ENCODE measurements around the gene HES6.

HES6 gene

GRCh38 chr2:238247841-238248453 is 8.1 kb upstream of the HES6 start:
- TF ChIP-seq EZH2 (IDR thresholded peaks at IDR 0.05; ENCODE audit: borderline replicate concordance, low read length) (no peak), CTCF (IDR thresholded peaks at IDR 0.05; ENCODE audit: low read length) (no peak)
- Histone ChIP-seq H3K4me2 (ENCODE audit: low read length) (no peak overlapping the region), H3K4me1 (ENCODE audit: insufficient read depth, low read length, severe bottlenecking) (no peaks in the 10 kb centered on the region)

DNA sequence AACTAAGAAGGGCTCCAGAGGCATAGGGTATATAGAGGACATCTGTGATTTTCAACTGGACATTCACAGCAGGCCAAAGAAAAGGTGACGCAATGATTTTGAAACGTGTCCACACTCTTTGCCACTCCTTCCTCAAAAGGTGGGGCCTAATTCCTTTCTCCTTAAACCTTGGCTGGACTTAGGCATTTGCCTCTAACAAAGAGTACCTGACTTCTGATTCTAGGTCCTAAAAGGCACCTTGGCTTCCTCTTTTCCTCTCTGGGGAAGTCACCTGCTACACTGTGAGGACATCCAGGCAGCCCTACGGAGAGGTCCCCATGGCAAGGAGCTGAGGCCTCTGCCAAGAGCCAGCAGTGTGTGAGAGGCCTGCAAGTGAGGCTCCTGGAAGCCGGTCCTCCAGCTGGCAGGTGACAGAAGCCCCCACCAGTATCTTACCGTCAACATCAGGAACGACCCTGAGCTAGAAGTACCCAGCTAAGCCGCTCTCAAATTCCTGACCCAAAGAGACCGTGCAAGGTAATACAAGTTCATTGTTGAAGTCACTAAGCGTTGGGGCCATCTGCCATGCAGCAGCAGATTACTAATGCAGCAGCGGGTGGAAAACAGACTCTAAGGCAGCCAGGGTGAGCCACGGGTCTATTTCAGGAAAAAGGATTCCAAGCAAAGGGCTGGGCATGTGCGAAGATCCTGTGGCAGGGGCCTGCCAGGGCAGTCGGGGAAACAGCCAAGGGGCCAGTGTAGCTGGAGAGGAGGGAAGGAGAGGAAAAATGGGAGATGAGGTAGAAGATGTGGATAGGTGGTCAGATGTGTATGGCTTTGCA is 7.4 kb upstream of the HES6 start:
- Histone ChIP-seq H3K4me1 (ENCODE audit: insufficient read depth, low read length, severe bottlenecking) (no peaks in the 10 kb centered on the region), H3K27me3 (ENCODE audit: insufficient read depth, low read length) (no peaks in the 10 kb centered on the region), H3K27ac (ENCODE audit: low read depth, low read length, poor library complexity, severe bottlenecking) (no peak overlapping the region), H3K9me3 (ENCODE audit: low read length) (no peaks in the 10 kb centered on the region), H3K36me3 (ENCODE audit: insufficient read depth, low read length) (peaks cover 11% of the 10 kb centered on the region; the same call in 1 of the 2 replicates), H3K9ac (ENCODE audit: low read length) (no peak overlapping the region), H3K9me2 (ENCODE audit: low read depth, low read length) (no peaks in the 10 kb centered on the region), H3F3A (ENCODE audit: insufficient read depth, low read length) (no peaks in the 10 kb centered on the region), H4K20me1 (ENCODE audit: insufficient read depth, low read length) (no peaks in the 10 kb centered on the region), H2AFZ (ENCODE audit: low read length) (no peak overlapping the region), H3K4me3 (ENCODE audit: low read depth, low read length, poor library complexity, severe bottlenecking) (no peak overlapping the region), H3K79me2 (ENCODE audit: insufficient read depth, low read length) (no peaks in the 10 kb centered on the region), H3K4me2 (ENCODE audit: low read length) (no peak overlapping the region)
- TF ChIP-seq EZH2 (IDR thresholded peaks at IDR 0.05; ENCODE audit: borderline replicate concordance, low read length) (no peak), CTCF (IDR thresholded peaks at IDR 0.05; ENCODE audit: low read length) (no peak)

More at GRCh38 chr2:238247841-238248453, 8.1 kb upstream of the HES6 start:
- H3K9me2 ChIP-seq (ENCODE audit: low read depth, low read length): no peaks in the 10 kb centered on the region
- no peaks in the 10 kb centered on the region for H3K79me2 ChIP-seq (ENCODE audit: insufficient read depth, low read length)
- peaks cover 11% of the 10 kb centered on the region; the same call in 1 of the 2 replicates for H3K36me3 ChIP-seq (ENCODE audit: insufficient read depth, low read length)
- H3K4me3 ChIP-seq (ENCODE audit: low read depth, low read length, poor library complexity, severe bottlenecking): no peak overlapping the region
- H3K27ac ChIP-seq (ENCODE audit: low read depth, low read length, poor library complexity, severe bottlenecking): no peak overlapping the region
- H3K27me3 ChIP-seq (ENCODE audit: insufficient read depth, low read length): no peaks in the 10 kb centered on the region
- no peak overlapping the region for H2AFZ ChIP-seq (ENCODE audit: low read length)
- H3K9ac ChIP-seq (ENCODE audit: low read length): no peak overlapping the region
- no peaks in the 10 kb centered on the region for H3F3A ChIP-seq (ENCODE audit: insufficient read depth, low read length)
- no peaks in the 10 kb centered on the region for H3K9me3 ChIP-seq (ENCODE audit: low read length)
- H4K20me1 ChIP-seq (ENCODE audit: insufficient read depth, low read length): no peaks in the 10 kb centered on the region

GRCh38 chr2:238244151-238244550 is 4.3 kb upstream of the HES6 start:
- no peak overlapping the region for H2AFZ ChIP-seq (ENCODE audit: low read length)
- no peaks in the 10 kb centered on the region for H3K9me2 ChIP-seq (ENCODE audit: low read depth, low read length)
- no peak overlapping the region for H3K9ac ChIP-seq (ENCODE audit: low read length)
- no peaks in the 10 kb centered on the region for H4K20me1 ChIP-seq (ENCODE audit: insufficient read depth, low read length)
- no peaks in the 10 kb centered on the region for H3K9me3 ChIP-seq (ENCODE audit: low read length)
- 0 out of 2 replicates have a peak, but pooled peaks cover 4% of the 10 kb centered on the region for H3K36me3 ChIP-seq (ENCODE audit: insufficient read depth, low read length)
- H3K79me2 ChIP-seq (ENCODE audit: insufficient read depth, low read length): no peaks in the 10 kb centered on the region
- no peak overlapping the region for H3K4me2 ChIP-seq (ENCODE audit: low read length)
- TF ChIP-seq EZH2 (IDR thresholded peaks at IDR 0.05; ENCODE audit: borderline replicate concordance, low read length): no peak
- no peak for TF ChIP-seq CTCF (IDR thresholded peaks at IDR 0.05; ENCODE audit: low read length)
- no peaks in the 10 kb centered on the region for H3F3A ChIP-seq (ENCODE audit: insufficient read depth, low read length)
- peaks cover 11% of the 10 kb centered on the region for H3K4me1 ChIP-seq (ENCODE audit: insufficient read depth, low read length, severe bottlenecking)
- H3K27me3 ChIP-seq (ENCODE audit: insufficient read depth, low read length): no peaks in the 10 kb centered on the region
- no peak overlapping the region for H3K27ac ChIP-seq (ENCODE audit: low read depth, low read length, poor library complexity, severe bottlenecking)
- no peak overlapping the region for H3K4me3 ChIP-seq (ENCODE audit: low read depth, low read length, poor library complexity, severe bottlenecking)

Measured in OCI-LY1 (cell line).